Ovary (tissue), 9 donors: ENCODE measurements around the gene TAS2R38. TPM values are rescaled to one million over a fixed set of nuclear protein-coding genes. Genes with fewer than 3 reads are reported as not detected.
A peak's percentile ranks its signal among the peaks of the same experiment; 100 is the strongest.

ENCODE experiments used
- DNase-seq, 5 donors: peaks; one replicate each; pipeline ENCODE4 v3.0.0-alpha.2; 2019 to 2020
- H3K27ac ChIP-seq, 2 donors: fragments of 200-600 bp; one replicate each; pipeline versions ENCODE4 v1.5.1 to v1.8.0; 2019 to 2022
- H3K27me3 ChIP-seq: fragments of 200-600 bp; one replicate; pipeline ENCODE4 v1.8.0; 2022
- H3K36me3 ChIP-seq: fragments of 200-600 bp; sonication (generic); one replicate; pipeline ENCODE4 v1.5.1; 2019
- H3K4me1 ChIP-seq: one replicate; pipeline ENCODE4 v1.8.1; 2013; ENCODE audit warnings: mild to moderate bottlenecking, moderate library complexity; ENCODE audit not compliant: insufficient read depth
- H3K4me3 ChIP-seq: fragments of 200-600 bp; sonication (generic); one replicate; pipeline ENCODE4 v1.5.1; 2017
- H3K9me3 ChIP-seq, 2 donors: fragments of 200-600 bp in 1 of 2; sonication (generic) in 1 of 2; one replicate each; pipeline versions ENCODE4 v1.5.1 to v1.8.1; 2013 to 2019; ENCODE audit warnings: mild to moderate bottlenecking in 1 of 2, moderate library complexity in 1 of 2
- EP300 ChIP-seq: sonication (generic); formaldehyde crosslinking; IDR thresholded peaks from one replicate; pipeline ENCODE4 v1.6.1; 2017; ENCODE audit warnings: antibody characterized with exemption
- POLR2A ChIP-seq: fragments of 450-650 bp; IDR thresholded peaks from one replicate; pipeline ENCODE4 v1.6.1; 2017; ENCODE audit warnings: antibody characterized with exemption, mild to moderate bottlenecking, moderate library complexity
- WGBS, 3 donors: extraction: QIAGEN DNeasy Blood & Tissue Kit in 1 of 3; methylation state at CpG; one replicate each; pipeline versions ENCODE4 v1.1.5 to v1.1.7; 2013 to 2017; 5-methylcytosine and 5-hydroxymethylcytosine counted together
- intact Hi-C, 4 donors: fragments of 100-400 bp; cut with DNase I; formaldehyde crosslinking; loops; one replicate each; pipeline versions ENCODE4 v1.11.0 to v1.15.1; 2022 to 2023
- polyA plus RNA-seq, 2 donors: library from polyadenylated mRNA; stranded (reverse); fragments of 200-250 nt in 1 of 2; fragments of 350-450 nt in 1 of 2; fragmentation: Illumina TruSeq in 1 of 2; extraction: RNeasy Lipid Tissue Mini Kit (QIAGEN cat#74804) in 1 of 2; gene quantifications; one replicate each; pipeline ENCODE4 v1.2.3, GENCODE V29; 2013 to 2014
- total RNA-seq, 7 donors: library from RNA; depleted of rRNA in 2 of 7; stranded (reverse); fragments of >200 nt in 2 of 7; fragmentation: NEBNext Ultra II Directional in 3 of 7; extraction: Animal tissue kit (Norgen Biotek cat#: 25700) in 3 of 7; gene quantifications; one replicate each; pipeline versions ENCODE4 v1.1.0 to v1.2.4, GENCODE V29; 2016 to 2023
- TF ChIP-seq, protein P1 (sequence below), 3 donors: fragments of 450-650 bp in 2 of 3; fragments of 200-600 bp in 1 of 3; IDR thresholded peaks; one replicate each; pipeline versions ENCODE4 v1.5.1 to v1.8.0; 2016 to 2022; ENCODE audit warnings: antibody characterized with exemption in 3 of 3, mild to moderate bottlenecking in 1 of 3
- donor health status: DM: no; HTN: no; CAD: no; lungs with moderate emphysema.
- donor health status: DM: no; HTN: no; CAD: no.
- donor health status: Bipolar disorder and iron deficiency.
- donor health status: DM: yes; HTN: yes; CAD: no.
- donor health status: DM: no; HTN: no; CAD: no.
- donor health status: DM: yes; HTN: yes; CAD: no.

TAS2R38 gene
- total and polyA plus RNA-seq, 9 donors, result not detected

DNA sequence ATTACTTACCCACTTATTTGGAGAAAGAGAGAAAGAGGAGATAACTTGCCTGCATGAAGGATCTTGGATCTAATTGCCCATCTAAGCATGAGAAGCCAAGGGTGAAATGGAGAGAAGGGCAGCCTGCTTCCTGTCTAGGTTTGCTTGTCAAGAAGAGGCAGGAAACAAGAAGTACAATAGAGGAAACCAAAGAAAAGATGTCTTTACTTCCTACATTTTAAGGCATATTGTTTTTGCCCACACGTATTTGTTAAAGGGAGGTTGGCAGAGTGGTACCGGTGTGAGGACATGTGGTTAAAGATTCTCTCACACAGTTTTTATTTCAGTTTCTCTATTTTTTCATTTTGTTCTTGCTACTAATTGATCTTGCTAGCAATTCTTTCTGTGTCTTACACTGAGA, 6.0 kb upstream of the TAS2R38 start:
- WGBS, 3 donors, result 84 to 91% (median 91%) methylated on average over 2 of the region's 2 CpGs
- intact Hi-C loops, result no loop called here
- H3K4me3 ChIP-seq, result no peak overlapping the region

DNA sequence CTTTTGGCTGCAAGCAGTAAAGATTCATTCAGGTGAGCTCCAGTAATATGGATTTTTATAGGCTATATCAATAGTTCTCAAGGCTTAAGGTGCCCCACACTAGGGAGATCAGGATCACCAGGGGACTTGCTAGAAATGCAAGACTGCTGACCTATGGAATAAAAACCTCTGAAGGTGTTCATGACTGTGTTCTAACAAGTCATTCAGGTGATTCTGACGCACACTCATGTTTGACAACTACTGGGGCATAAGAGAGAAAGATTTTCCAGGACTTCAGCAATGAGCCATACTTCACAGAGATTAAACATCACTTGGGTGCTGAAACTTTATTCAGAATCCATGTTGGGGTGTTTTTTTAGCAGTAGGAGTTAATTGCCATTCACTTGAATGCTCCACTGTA, 4.8 kb upstream of the TAS2R38 start:
- no peaks in the 10 kb centered on the region for H3K36me3 ChIP-seq
- no peak overlapping the region for H3K27ac ChIP-seq
- TF ChIP-seq, protein P1, sequence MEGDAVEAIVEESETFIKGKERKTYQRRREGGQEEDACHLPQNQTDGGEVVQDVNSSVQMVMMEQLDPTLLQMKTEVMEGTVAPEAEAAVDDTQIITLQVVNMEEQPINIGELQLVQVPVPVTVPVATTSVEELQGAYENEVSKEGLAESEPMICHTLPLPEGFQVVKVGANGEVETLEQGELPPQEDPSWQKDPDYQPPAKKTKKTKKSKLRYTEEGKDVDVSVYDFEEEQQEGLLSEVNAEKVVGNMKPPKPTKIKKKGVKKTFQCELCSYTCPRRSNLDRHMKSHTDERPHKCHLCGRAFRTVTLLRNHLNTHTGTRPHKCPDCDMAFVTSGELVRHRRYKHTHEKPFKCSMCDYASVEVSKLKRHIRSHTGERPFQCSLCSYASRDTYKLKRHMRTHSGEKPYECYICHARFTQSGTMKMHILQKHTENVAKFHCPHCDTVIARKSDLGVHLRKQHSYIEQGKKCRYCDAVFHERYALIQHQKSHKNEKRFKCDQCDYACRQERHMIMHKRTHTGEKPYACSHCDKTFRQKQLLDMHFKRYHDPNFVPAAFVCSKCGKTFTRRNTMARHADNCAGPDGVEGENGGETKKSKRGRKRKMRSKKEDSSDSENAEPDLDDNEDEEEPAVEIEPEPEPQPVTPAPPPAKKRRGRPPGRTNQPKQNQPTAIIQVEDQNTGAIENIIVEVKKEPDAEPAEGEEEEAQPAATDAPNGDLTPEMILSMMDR (IDR thresholded peaks at IDR 0.05), result no peak
- TF ChIP-seq POLR2A (no peak), EP300 (no peak)
- intact Hi-C loops, result no loop called here
- no peaks in the 10 kb centered on the region for H3K9me3 ChIP-seq
- 65 to 77% (median 75%) methylated on average over 1 of the region's 1 CpG for WGBS, 3 donors
- H3K4me3 ChIP-seq, result no peak overlapping the region
- H3K4me1 ChIP-seq, result no peaks in the 10 kb centered on the region
- no peaks in the 10 kb centered on the region for H3K27me3 ChIP-seq
- no peak for DNase-seq

More for the DNA sequence above, 6.0 kb upstream of the TAS2R38 start:
- Histone ChIP-seq H3K9me3 (no peaks in the 10 kb centered on the region), H3K27me3 (no peaks in the 10 kb centered on the region), H3K27ac (no peak overlapping the region), H3K36me3 (no peaks in the 10 kb centered on the region), H3K4me1 (no peaks in the 10 kb centered on the region)
- no peak for TF ChIP-seq POLR2A
- no peak for TF ChIP-seq EP300
- DNase-seq, result no peak

DNA sequence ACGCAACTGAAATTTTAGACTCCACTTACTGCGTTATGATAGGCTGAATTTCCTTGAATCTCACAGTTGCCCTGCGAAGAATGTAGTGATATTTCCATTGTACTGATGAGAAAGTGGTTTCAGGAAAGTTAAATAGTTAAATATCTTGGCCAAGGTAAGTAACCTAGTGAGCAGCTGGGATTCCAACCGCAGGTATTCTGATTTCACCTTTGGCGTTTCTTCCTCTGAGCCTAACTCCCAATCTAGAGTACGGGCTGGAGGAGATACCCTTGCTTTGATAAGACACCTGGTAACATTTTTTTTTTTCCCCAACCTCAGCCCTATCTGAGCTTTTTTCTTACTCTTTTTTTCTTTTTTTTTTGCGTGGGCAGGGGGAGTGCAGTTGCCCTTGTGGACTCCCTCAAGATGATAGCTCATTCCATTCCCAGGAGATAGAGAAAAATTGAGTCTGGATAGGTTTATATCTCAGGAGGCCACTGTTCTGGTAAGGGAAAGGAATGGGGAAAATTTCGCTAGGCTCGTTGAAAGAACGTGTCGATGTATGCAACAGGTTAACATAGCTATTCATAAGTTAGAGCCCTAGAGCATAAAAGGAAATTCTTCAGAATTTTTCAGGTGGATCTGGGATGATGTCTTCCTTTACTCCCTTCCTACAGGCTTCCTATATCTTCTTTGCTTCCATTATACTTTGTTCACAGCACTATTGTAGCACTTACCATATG, 3.1 kb upstream of the TAS2R38 start:
- DNase-seq, result no peak
- no peak overlapping the region for H3K4me3 ChIP-seq
- intact Hi-C loops, result no loop called here
- no peaks in the 10 kb centered on the region for H3K4me1 ChIP-seq
- H3K27me3 ChIP-seq, result no peaks in the 10 kb centered on the region
- H3K9me3 ChIP-seq, result no peaks in the 10 kb centered on the region
- WGBS, 3 donors, result 32 to 46% (median 33%) methylated on average over 11 of the region's 11 CpGs
- no peaks in the 10 kb centered on the region for H3K36me3 ChIP-seq
- no peak overlapping the region for H3K27ac ChIP-seq
- TF ChIP-seq POLR2A (no peak), EP300 (no peak)
- TF ChIP-seq, protein P1 (IDR thresholded peaks at IDR 0.05), result no peak

DNA sequence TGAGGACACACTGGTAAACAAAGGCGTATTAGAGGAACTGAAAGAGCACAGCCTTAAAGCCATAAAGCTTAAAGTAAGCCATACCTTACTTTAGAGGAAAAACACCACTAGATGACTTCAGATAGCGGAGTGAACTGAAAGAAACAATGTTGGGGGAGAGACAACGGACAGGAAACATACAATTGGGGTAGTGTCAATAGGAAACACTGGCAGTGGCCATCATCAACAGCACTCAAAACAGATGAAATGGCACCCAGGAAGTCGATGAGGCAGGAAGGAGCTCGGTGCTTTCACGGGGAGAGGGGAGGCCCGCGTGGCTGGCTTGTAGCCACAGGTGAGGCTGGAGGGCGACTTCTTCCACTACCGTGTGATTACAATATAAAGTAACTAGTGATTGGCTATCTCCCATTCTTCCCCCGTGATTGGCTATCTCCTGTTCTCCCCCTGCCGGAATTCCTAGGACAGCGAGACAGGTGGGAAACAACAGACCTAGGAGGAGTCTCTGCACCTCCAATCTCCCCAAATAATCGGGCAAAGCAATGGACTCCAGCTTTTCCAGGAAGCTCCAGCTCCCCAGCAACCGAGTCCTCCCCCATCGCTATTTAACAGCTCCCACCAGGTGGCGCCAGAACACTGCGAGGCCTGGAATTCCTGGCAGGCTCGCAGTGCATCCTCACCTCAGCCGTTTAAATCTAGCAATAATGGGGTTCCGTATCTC, 2.4 kb upstream of the TAS2R38 start:
- Histone ChIP-seq H3K4me1 (no peaks in the 10 kb centered on the region), H3K27ac (no peak overlapping the region), H3K4me3 (no peak overlapping the region), H3K9me3 (no peaks in the 10 kb centered on the region), H3K27me3 (no peaks in the 10 kb centered on the region), H3K36me3 (no peaks in the 10 kb centered on the region)
- WGBS, 3 donors, result 17 to 25% (median 20%) methylated on average over 21 of the region's 21 CpGs
- DNase-seq, result peak in 1 of 5 donors; percentile 17
- intact Hi-C loops, result no loop called here
- TF ChIP-seq EP300, result no peak
- TF ChIP-seq, protein P1 (IDR thresholded peaks at IDR 0.05), result no peak
- no peak for TF ChIP-seq POLR2A

DNA sequence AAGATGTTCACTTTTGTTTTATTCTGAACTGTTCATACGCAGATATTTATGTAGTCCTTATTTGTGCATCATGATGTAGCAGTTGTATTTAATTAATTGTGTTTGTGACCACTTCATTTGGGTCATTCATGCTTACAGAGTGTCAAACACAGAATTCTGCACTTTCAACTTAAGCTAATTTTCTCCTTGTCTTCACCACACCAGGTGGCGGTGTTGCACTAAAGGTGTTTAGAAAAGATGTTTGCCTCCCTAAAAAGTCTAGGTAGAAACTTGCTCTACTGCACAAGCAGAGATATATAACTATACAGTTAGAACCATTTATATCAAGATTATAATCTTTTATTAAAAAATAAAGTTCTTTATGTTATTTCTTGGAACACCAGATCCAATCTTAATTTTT, 1.3 kb upstream of the TAS2R38 start:
- Histone ChIP-seq H3K4me1 (no peaks in the 10 kb centered on the region), H3K9me3 (no peaks in the 10 kb centered on the region), H3K27ac (no peak overlapping the region), H3K4me3 (no peak overlapping the region), H3K36me3 (no peaks in the 10 kb centered on the region), H3K27me3 (no peaks in the 10 kb centered on the region)
- 64 to 78% (median 67%) methylated on average over 2 of the region's 2 CpGs for WGBS, 3 donors
- intact Hi-C loops, result no loop called here
- DNase-seq, result no peak
- TF ChIP-seq, protein P1 (IDR thresholded peaks at IDR 0.05), result no peak
- TF ChIP-seq EP300 (no peak), POLR2A (no peak)
